ENCODE measurements around the gene UCP2. TPM values are rescaled to one million over a fixed set of nuclear protein-coding genes. Genes with fewer than 3 reads are reported as not detected.

Gene UCP2
- total RNA-seq, 5 donors from 2014 or later (not counting 1 experiment from before 2014, with no cell fraction given): 241 to 754 (median 311) TPM

DNA sequence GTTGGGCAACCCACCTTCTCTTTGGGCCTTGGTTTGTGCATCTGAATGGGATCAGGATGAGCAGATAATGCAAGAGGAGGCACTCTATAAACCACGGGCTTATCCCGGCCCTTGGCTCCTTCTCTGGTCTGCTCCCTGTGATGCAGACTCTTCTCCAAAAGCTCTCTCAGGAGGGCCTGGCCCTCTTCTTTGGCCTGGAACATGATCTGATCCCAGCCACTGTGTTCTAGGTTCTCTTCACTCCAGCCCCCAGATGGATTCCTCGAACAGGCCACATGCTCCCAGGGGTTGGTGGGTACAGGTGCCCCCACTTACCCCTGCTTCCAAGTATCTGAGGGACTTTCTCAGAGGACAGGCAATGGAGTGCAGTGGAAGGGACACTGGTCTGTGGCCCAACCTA, 35.0 kb upstream of the UCP2 start:
- H3K9me3 ChIP-seq: no peaks in the 10 kb centered on the region
- peak overlapping the region; percentile 74 to 94 for H3K27ac Mint-ChIP-seq
- ChIA-PET POLR2A (interaction anchor here in 1 of 2 donors (0.6 kb wide), 1 partner anchor 434 kb away, joined by 7 read pairs; no protein-coding TSS in a partner anchor), CTCF (interaction anchor here in 1 of 2 donors (0.6 kb wide), 1 partner anchor 9 kb away, joined by 3 read pairs; no protein-coding TSS in a partner anchor)
- H3K36me3 ChIP-seq (ENCODE audit: control insufficient read depth in 2 of 2, extremely low read depth in 1 of 2, insufficient read depth in 1 of 2, low read length in 1 of 2): peaks cover 10 to 12% of the 10 kb centered on the region in 2 donors
- ATAC-seq (replicated peaks in 1 of 4) (no peak), DNase-seq (no peak)
- H3K36me3 Mint-ChIP-seq: peaks cover 18% of the 10 kb centered on the region
- H3K27ac ChIP-seq (ENCODE audit: low read length): no peak overlapping the region
- 88% methylated on average over 2 of the region's 3 CpGs for WGBS (ENCODE audit: insufficient coverage)
- H3K4me3 Mint-ChIP-seq: no peak overlapping the region
- H3K4me3 ChIP-seq (ENCODE audit: control insufficient read depth in 1 of 2, extremely low read depth in 1 of 2, low read length in 1 of 2): no peak overlapping the region
- peaks cover 31 to 70% of the 10 kb centered on the region in 2 experiments for H3K4me1 ChIP-seq (ENCODE audit: control insufficient read depth in 1 of 2, extremely low read depth in 1 of 2, insufficient read depth in 2 of 2, low read length in 2 of 2)
- H3K4me1 Mint-ChIP-seq: peaks cover 46 to 59% (median 47%) of the 10 kb centered on the region in 3 donors
- no peaks in the 10 kb centered on the region for H3K27me3 ChIP-seq (replicated peaks in 1 of 2; ENCODE audit: control insufficient read depth in 2 of 2, extremely low read depth in 1 of 2, insufficient read depth in 2 of 2, low read length in 1 of 2)
- no peaks in the 10 kb centered on the region for H3K27me3 Mint-ChIP-seq
- H3K9me3 Mint-ChIP-seq: no peaks in the 10 kb centered on the region

DNA sequence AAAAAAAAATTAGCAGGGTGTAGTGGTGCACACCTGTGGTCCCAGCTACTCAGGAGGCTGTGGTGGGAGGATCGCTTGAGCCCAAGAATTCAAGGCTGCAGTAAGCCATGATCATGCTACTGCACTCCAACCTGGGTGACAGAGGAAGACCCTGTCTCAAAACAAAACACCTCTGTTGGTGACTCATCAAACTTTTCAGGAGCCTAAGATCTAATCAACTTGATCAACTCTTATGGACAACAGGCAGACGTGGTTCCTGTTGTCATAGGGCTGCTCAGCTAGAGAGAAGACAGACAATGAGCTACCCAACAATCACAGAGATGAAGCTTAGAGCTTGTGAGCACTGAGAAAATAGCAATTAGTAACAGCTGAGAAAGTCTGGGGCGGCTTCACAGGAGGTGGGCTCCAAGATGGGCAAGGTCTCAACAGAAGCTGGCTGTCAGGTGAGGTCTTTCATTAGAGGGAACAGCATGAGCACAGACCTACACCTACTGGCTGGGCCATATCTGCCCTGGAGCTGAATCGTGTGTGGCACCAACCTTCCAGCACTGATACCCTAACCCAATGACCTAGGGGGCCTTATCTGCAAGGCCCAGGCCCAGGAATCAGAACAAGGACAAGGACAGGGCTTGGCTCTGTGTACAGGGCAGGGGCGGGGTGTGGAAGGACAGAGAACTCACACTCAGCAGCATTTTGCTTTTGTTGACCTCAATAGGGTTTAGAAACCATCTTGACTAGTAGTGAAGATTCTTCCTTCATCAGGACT, 33.5 kb upstream of the UCP2 start:
- H3K9me3 ChIP-seq: no peaks in the 10 kb centered on the region
- H3K4me3 ChIP-seq (ENCODE audit: control insufficient read depth in 1 of 2, extremely low read depth in 1 of 2, low read length in 1 of 2): no peak overlapping the region
- ChIA-PET CTCF (interaction anchor here in 1 of 2 donors (0.7 to 1.0 kb wide), 2 partner anchors 11 to 22 kb away, joined by 3 read pairs; no protein-coding TSS in a partner anchor), POLR2A (interaction anchor here (0.6 to 1.1 kb wide), 4 partner anchors 31 to 886 kb away, joined by 3 read pairs; no protein-coding TSS in a partner anchor)
- H3K4me1 ChIP-seq (ENCODE audit: control insufficient read depth in 1 of 2, extremely low read depth in 1 of 2, insufficient read depth in 2 of 2, low read length in 2 of 2): peaks cover 41 to 85% of the 10 kb centered on the region in 2 experiments
- DNase-seq: no peak
- peaks cover 21% of the 10 kb centered on the region for H3K36me3 Mint-ChIP-seq
- H3K36me3 ChIP-seq (ENCODE audit: control insufficient read depth in 2 of 2, extremely low read depth in 1 of 2, insufficient read depth in 1 of 2, low read length in 1 of 2): peaks cover 10 to 12% of the 10 kb centered on the region in 2 donors
- peak overlapping the region; percentile 74 to 94 for H3K27ac Mint-ChIP-seq
- no peak overlapping the region for H3K27ac ChIP-seq (ENCODE audit: low read length)
- peaks cover 62 to 74% (median 62%) of the 10 kb centered on the region in 3 donors for H3K4me1 Mint-ChIP-seq
- H3K9me3 Mint-ChIP-seq: no peaks in the 10 kb centered on the region
- no peaks in the 10 kb centered on the region for H3K27me3 ChIP-seq (replicated peaks in 1 of 2; ENCODE audit: control insufficient read depth in 2 of 2, extremely low read depth in 1 of 2, insufficient read depth in 2 of 2, low read length in 1 of 2)
- ATAC-seq (replicated peaks in 1 of 4): no peak
- WGBS (ENCODE audit: insufficient coverage): 100% methylated on average over 1 of the region's 5 CpGs
- H3K4me3 Mint-ChIP-seq: no peak overlapping the region
- no peaks in the 10 kb centered on the region for H3K27me3 Mint-ChIP-seq

DNA sequence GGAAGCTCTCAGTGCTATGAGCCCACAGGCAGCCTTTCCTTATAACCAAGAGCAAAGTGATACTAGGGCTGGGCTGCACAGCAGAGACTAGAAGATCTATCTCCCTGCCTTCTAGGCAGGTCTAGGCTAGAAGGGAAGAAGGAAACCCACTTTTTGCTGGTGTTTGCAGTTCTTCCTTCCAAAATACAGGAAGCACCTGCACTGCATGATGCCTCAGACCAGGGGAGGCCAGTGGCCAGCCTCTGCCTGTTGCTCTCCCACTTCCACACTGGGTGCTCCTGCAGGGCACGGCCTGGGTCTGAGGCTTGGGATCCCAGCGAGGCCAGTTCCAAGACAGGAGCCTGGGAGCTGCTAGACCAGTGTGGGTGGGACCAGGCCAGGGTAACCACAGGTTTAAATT, 32.2 kb upstream of the UCP2 start:
- H3K27me3 ChIP-seq (replicated peaks in 1 of 2; ENCODE audit: control insufficient read depth in 2 of 2, extremely low read depth in 1 of 2, insufficient read depth in 2 of 2, low read length in 1 of 2): no peaks in the 10 kb centered on the region
- Mint-ChIP-seq H3K4me3 (peak overlapping the region in 1 of 3 donors; percentile 27), H3K36me3 (peaks cover 21% of the 10 kb centered on the region), H3K4me1 (peaks cover 74 to 86% (median 74%) of the 10 kb centered on the region in 3 donors), H3K9me3 (no peaks in the 10 kb centered on the region), H3K27ac (peak overlapping the region; percentile 90 to 94), H3K27me3 (no peaks in the 10 kb centered on the region)
- H3K27ac ChIP-seq (ENCODE audit: low read length): peak overlapping the region; percentile 35
- peaks cover 52 to 85% of the 10 kb centered on the region in 2 experiments for H3K4me1 ChIP-seq (ENCODE audit: control insufficient read depth in 1 of 2, extremely low read depth in 1 of 2, insufficient read depth in 2 of 2, low read length in 2 of 2)
- peaks cover 10 to 12% of the 10 kb centered on the region in 2 donors for H3K36me3 ChIP-seq (ENCODE audit: control insufficient read depth in 2 of 2, extremely low read depth in 1 of 2, insufficient read depth in 1 of 2, low read length in 1 of 2)
- no peaks in the 10 kb centered on the region for H3K9me3 ChIP-seq
- DNase-seq (no peak), ATAC-seq (replicated peaks in 1 of 4) (no peak)
- CTCF ChIA-PET: interaction anchor here in 1 of 2 donors (1.0 kb wide), 3 partner anchors 21 to 39 kb away, joined by 3 to 4 read pairs (median 3); no protein-coding TSS in a partner anchor
- no peak overlapping the region for H3K4me3 ChIP-seq (ENCODE audit: control insufficient read depth in 1 of 2, extremely low read depth in 1 of 2, low read length in 1 of 2)
- WGBS (ENCODE audit: insufficient coverage): no CpG with 5 or more reads among the region's 2 CpGs
- POLR2A ChIA-PET: interaction anchor here (0.6 to 1.4 kb wide), 3 partner anchors 10 to 33 kb away, joined by 3 to 5 read pairs (median 3); no protein-coding TSS in a partner anchor

DNA sequence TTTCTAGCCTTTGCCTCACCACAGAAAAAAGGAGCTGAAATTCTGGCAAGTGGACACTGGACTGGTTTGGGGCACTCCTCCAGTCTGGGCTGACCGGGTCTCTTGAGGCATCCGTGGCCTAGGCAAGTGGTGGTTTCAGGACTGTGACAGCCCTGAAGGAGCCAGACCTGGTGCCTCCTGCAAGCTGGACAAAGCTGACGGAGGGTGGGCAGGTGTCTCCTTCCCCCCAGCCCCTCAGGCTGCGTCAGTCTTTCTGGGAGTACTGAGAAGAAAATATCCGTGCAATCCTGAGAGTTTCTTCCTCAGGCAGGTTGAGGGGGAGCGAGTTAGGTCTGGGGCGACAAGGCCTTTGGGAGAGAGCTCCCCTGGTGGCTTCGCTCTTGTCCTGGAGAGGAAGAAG, 30.5 kb upstream of the UCP2 start:
- no peak for ATAC-seq (replicated peaks in 1 of 4)
- Mint-ChIP-seq H3K9me3 (no peaks in the 10 kb centered on the region), H3K27me3 (no peaks in the 10 kb centered on the region), H3K27ac (peak overlapping the region; percentile 94 to 97), H3K4me1 (peaks cover 81 to 94% (median 89%) of the 10 kb centered on the region in 3 donors), H3K36me3 (peaks cover 21% of the 10 kb centered on the region), H3K4me3 (peak overlapping the region in 1 of 3 donors; percentile 66)
- CTCF ChIA-PET: interaction anchor here in 1 of 2 donors (1.4 kb wide), 1 partner anchor 33 kb away, joined by 6 read pairs; no protein-coding TSS in a partner anchor
- DNase-seq: no peak
- Histone ChIP-seq H3K27ac (ENCODE audit: low read length) (peak overlapping the region; percentile 81), H3K27me3 (replicated peaks in 1 of 2; ENCODE audit: control insufficient read depth in 2 of 2, extremely low read depth in 1 of 2, insufficient read depth in 2 of 2, low read length in 1 of 2) (no peaks in the 10 kb centered on the region), H3K36me3 (ENCODE audit: control insufficient read depth in 2 of 2, extremely low read depth in 1 of 2, insufficient read depth in 1 of 2, low read length in 1 of 2) (peaks cover 9 to 10% of the 10 kb centered on the region in 2 donors), H3K4me1 (ENCODE audit: control insufficient read depth in 1 of 2, extremely low read depth in 1 of 2, insufficient read depth in 2 of 2, low read length in 2 of 2) (peaks cover 63 to 85% of the 10 kb centered on the region in 2 experiments), H3K9me3 (no peaks in the 10 kb centered on the region), H3K4me3 (ENCODE audit: control insufficient read depth in 1 of 2, extremely low read depth in 1 of 2, low read length in 1 of 2) (no peak overlapping the region)
- 100% methylated on average over 6 of the region's 8 CpGs for WGBS (ENCODE audit: insufficient coverage)
- POLR2A ChIA-PET: interaction anchor here (0.6 to 3.4 kb wide), 3 partner anchors 18 to 47 kb away, joined by 5 to 24 read pairs (median 6); no protein-coding TSS in a partner anchor

DNA sequence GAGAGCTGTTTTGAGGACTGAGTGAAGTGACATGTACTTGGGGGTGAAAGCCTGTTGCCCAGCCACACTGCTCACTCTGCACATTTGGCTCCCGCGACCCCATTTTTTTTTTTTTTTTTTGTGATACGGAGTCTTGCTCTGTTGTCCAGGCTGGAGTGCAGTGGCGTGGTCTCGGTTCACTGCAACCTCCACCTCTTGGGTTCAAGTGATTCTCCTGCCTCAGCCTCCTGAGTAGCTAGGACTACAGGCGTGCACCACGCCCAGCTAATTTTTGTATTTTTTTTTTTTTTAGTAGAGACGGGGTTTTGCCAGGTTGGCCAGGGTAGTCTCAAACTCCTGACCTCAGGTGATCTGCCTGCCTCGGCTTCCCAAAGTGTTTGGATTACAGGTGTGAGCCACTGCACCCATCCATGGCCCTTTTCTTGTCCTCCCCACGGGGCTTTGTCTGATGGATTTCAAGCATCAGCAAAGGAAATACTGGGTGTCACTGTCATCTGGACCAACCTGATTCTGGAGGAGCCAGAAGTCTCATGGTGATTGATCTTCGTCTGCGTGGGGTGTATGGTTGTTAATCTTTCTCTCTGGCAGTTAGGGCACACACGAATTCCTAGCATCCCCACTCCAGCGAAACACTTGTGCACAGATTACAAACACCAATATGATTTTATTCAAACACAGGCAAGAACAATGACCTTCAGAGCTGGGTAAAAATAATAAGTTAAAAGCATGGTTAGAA, 29.6 kb upstream of the UCP2 start:
- ATAC-seq (replicated peaks in 1 of 4) (no peak), DNase-seq (no peak)
- Mint-ChIP-seq H3K27me3 (no peaks in the 10 kb centered on the region), H3K27ac (peak overlapping the region; percentile 94 to 97), H3K9me3 (no peaks in the 10 kb centered on the region), H3K4me1 (peaks cover 89 to 98% (median 98%) of the 10 kb centered on the region in 3 donors), H3K36me3 (peaks cover 15% of the 10 kb centered on the region), H3K4me3 (peak overlapping the region in 2 of 3 donors; percentile 10 to 66)
- ChIA-PET CTCF (interaction anchor here (0.6 to 1.4 kb wide), 3 partner anchors 17 to 71 kb away, joined by 3 to 7 read pairs (median 3); no protein-coding TSS in a partner anchor), POLR2A (interaction anchor here (0.6 to 3.4 kb wide), 10 partner anchors 10 to 704 kb away, joined by 3 to 24 read pairs (median 4); partner anchors contain the start of gene UCP2 (in 1 of the 2))
- no peaks in the 10 kb centered on the region for H3K9me3 ChIP-seq
- H3K36me3 ChIP-seq (ENCODE audit: control insufficient read depth in 2 of 2, extremely low read depth in 1 of 2, insufficient read depth in 1 of 2, low read length in 1 of 2): peaks cover 4 to 10% of the 10 kb centered on the region in 2 donors
- peak overlapping the region; percentile 81 for H3K27ac ChIP-seq (ENCODE audit: low read length)
- no peaks in the 10 kb centered on the region for H3K27me3 ChIP-seq (replicated peaks in 1 of 2; ENCODE audit: control insufficient read depth in 2 of 2, extremely low read depth in 1 of 2, insufficient read depth in 2 of 2, low read length in 1 of 2)
- peaks cover 71 to 92% of the 10 kb centered on the region in 2 experiments for H3K4me1 ChIP-seq (ENCODE audit: control insufficient read depth in 1 of 2, extremely low read depth in 1 of 2, insufficient read depth in 2 of 2, low read length in 2 of 2)
- peak overlapping the region in 1 of 2 donors; percentile 25 for H3K4me3 ChIP-seq (ENCODE audit: control insufficient read depth in 1 of 2, extremely low read depth in 1 of 2, low read length in 1 of 2)
- WGBS (ENCODE audit: insufficient coverage): 92% methylated on average over 4 of the region's 14 CpGs
